Globus pallidus (tissue), 1 donor: ENCODE data around the gene TP53AIP1.

Source experiments
- DNase-seq: peaks from one replicate; pipeline ENCODE4 v3.0.0-alpha.2; 2015; ENCODE audit warnings: low spot score

Gene TP53AIP1

GRCh38 chr11:128942817-128943427, at the start of gene TP53AIP1:
Gene TP53AIP1, minus strand, starts transcription at chr11:128942871. Its CDS starts 5,053 bp downstream, at chr11:128937818.
- DNase-seq, result no peak

DNA sequence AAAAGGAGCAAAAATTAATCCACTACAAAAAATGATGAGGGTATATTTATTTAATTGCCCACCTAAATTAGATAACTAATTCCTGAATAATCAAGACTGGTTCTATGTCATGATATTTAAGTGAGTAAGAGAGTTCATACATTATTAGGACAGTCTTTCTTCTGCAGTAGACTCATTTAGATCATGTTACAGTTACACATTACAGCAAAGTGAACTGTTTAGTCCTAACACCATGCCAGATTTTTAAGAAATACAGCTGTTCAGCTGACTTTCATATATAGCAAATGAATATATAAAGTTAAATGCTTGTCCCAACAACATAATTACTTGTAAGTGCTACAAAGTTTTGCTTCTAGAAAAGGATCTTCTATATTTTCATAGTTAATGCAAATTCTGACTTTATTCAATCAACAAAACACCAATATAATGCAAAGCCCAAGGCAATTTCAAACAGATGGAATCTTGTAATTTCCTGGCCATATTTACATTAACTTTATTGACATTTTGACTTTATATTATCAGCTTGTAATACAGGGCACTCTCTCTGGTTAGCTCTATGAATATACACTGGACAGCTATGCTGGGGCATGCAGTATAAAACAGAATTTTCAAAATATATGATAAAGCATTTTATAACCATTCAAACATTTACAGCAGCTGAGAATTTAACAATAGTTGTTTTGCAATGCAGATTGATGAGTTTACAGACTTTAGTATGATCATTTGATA, 45.7 kb upstream of the TP53AIP1 start:
- DNase-seq, result no peak

DNA sequence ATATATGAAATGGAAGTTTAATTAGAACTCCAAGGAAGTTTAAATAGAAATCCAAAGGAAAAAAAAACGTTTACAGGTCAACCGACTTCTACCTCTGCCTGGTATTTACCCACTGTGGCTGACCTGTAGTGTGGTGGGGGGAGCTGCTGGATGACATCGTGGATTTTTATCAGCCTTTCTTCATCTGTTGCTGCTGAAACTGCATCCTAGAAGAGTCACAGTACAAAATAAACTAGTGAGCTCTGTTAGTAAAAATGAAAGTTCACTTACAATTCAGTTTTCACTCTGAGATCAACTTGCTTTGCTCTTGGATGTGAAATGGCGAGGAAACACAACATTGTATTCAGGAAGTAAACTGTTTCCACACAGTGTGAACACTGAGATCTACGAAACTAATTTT, 43.2 kb upstream of the TP53AIP1 start:
- no peak for DNase-seq

GRCh38 chr11:128983023-128983422, 40.4 kb upstream of the TP53AIP1 start:
- no peak for DNase-seq

- DNase-seq, result no peak
Observed at GRCh38 chr11:128981254-128981653, 38.6 kb upstream of the TP53AIP1 start.

DNA sequence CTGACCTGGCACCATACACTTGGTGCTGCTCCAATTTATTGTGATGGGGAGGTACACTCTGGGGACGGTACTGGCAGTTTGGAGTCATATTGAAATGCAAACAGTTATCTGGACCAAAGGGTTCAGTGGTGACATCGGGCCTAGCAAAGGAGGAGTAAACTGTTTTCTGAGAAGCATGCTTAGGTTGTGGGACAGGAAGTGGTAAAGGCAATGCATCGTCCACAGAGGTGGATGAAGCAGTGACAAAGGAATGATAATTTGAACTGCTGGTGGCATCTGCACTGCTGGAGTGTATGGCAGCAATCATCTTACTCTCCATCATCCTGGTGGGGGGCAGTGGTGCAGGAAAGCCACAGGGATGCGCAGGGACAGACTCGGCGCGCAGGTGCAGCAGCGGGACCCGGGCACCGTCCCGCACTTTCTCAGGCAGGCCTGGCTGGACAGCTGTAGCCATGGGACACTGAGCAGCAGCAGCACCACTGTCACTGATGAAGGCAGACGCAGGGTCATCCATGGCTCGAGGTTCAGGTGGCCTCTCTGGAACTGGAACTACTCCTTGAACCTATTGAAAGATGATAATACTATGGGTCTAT, 28.0 kb upstream of the TP53AIP1 start:
- DNase-seq, result no peak

GRCh38 chr11:128968916-128969315, 26.2 kb upstream of the TP53AIP1 start:
- DNase-seq, result no peak

- DNase-seq, result no peak
Observed at GRCh38 chr11:128967578-128967977, 24.9 kb upstream of the TP53AIP1 start.

DNA sequence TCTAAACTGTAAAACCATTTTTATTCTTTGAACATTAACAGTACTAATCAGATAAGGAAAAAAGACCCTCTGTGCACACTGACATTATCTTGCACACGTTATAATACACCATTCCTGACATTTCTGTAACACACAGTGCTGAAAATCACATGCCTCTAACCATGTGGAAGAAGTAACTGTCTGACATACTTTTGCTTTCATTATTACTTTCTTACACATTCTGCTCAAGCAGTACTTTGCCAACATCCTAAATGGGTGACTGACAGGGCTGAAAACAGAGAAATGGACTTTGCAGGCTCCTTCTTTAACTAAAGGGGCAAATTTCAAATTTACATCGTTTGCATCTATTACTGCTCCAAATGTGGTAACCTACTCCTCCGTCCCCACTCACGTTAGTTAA, 22.8 kb upstream of the TP53AIP1 start:
- peak; percentile 31 for DNase-seq

DNA sequence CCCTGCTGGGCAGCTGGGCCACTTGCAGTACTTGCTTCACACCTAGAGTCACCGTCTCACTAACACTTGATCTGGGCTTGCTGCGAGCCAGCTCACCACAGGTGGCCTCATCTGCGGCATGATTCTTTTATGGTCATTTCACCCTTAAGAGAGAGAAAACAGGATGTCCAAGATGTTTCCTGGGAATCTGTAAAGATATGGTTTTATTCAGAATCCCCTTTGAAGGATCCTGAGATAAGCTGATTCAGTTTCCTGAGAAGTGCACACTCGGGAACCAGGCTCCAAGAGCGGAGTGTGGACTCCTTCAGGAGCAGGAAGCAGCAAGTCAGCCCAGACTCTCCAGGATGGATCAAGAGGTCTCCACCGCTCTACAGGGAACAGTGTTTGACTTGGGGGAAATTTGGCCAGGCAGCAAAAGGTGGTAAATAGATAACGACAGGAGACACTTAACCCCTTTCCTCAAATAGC, 21.8 kb upstream of the TP53AIP1 start:
- no peak for DNase-seq

DNA sequence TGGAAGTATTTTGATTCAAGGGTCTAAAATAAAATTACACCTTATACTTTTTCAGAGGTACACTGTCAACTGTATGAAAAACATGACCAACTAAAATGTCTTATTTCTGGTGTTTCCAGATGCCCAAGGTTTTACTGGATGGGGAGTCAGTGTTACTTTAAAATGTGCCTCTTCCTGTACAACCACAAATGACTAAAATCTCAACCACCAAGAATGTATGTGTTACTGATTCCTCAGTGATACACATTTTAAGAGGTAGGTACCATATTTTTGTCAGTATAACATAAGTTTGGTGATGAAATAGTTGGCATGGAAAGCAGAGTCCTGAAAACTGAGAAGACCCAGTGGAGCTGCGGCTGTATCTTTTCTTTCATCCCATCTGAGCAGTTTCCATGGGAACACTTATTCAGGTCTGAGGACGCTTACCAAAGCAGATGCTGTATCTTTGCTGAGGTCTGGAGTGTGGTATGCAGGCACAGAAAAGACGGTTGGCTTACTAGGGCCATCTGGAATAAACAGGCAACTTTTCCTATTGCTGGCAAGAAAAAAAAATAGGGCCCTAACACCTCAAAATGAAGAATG, 21.2 kb upstream of the TP53AIP1 start:
- DNase-seq, result no peak

GRCh38 chr11:128962896-128963295, 20.2 kb upstream of the TP53AIP1 start:
- no peak for DNase-seq

GRCh38 chr11:128961645-128962044, 19.0 kb upstream of the TP53AIP1 start:
- DNase-seq, result no peak

GRCh38 chr11:128957202-128957482, 14.5 kb upstream of the TP53AIP1 start:
- no peak for DNase-seq

- peak; percentile 60 for DNase-seq
Observed at GRCh38 chr11:128956401-128957201, 13.9 kb upstream of the TP53AIP1 start.

GRCh38 chr11:128955636-128956035, 13.0 kb upstream of the TP53AIP1 start:
- no peak for DNase-seq

GRCh38 chr11:128953151-128953550, 10.5 kb upstream of the TP53AIP1 start:
- no peak for DNase-seq

GRCh38 chr11:128949791-128950454, 7.3 kb upstream of the TP53AIP1 start:
- DNase-seq, result no peak

GRCh38 chr11:128948583-128948982, 5.9 kb upstream of the TP53AIP1 start:
- DNase-seq, result no peak

- no peak for DNase-seq
Observed at GRCh38 chr11:128947773-128948172, 5.1 kb upstream of the TP53AIP1 start.

DNA sequence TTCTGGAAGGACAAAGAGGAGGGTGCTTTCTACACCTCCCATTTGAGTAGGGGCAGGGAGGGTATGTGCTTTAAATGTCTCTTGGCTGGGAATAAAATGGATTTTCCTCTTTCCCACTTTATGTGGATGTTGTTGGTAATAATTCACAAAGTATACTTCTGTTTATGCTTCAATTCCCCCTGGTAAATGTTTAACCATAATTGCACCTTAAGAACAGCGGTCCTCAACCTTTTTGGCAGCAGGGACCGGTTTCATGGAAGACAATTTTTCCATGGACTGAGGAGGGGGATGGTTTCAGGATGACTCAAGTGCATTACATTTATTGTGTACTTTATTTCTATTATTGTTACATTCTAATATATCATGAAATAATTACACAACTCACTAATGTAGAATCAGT, 4.0 kb upstream of the TP53AIP1 start:
- no peak for DNase-seq
